Measurements from ENCODE around the gene ANXA2R. TPM values are rescaled to one million over a fixed set of nuclear protein-coding genes. Genes with fewer than 3 reads are reported as not detected.

Gene ANXA2R
- total and polyA plus RNA-seq, 12 donors = 0.42 to 3.4 (median 1.0) TPM

DNA sequence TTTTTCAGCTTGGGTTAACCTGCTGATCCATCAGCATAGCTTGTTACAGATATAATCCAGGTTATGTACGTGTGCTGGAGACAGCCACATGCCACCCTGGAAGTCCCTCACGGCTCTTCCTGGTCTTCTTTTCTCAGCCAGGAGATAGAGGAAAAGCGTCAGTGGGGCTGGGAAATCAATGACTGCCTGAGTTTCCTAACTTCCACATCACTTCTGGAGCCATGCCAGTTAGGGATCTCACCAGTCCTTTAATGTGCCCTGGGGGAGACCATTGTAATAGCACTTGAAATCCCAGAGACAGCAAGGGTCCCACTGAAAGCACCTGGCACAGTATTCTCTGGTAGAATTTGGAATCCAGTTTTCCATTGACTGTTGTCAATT lies 29.2 kb downstream of the ANXA2R start:
- H3K4me3 ChIP-seq = no peak overlapping the region
- WGBS, 2 donors = 35 to 41% methylated on average over 3 of the region's 3 CpGs
- peak overlapping the region in 6 of 10 donors; percentile 28 to 97 (median 90) for H3K27ac ChIP-seq

DNA sequence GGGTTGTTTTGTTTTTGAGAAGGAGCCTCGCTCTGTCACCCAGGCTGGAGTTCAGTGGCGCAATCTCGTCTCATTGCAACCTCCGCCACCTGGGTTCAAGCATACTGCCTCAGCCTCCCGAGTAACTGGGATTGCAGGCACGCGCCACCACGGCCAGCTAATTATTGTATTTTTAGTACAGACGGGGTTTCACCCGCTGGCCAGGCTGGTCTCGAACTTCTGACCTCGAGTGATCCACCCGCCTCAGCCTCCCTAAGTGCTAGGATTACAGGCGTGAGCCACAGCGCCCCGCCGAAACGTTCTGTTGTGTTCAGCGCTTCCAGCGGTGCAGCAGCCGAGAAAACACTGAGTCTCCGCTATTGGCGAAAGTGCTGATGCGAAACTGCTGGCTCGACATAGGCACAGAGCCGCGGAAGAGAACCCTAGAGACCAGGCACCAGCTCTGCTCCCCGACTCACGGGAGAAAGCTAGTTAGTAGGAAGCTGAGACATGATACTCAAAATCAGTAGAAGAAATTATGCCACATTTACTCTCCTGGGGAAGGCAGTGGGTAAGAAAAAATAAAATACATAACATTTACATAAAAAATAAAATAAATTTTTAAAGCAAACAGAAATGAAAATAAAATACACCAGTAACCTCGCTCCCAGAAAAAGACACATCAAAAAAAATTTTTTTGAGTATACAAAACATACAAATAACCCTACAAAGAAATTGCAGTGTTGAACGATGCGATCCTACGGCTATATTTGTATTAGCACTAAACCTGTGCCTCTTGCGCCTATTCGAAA lies 31.6 kb downstream of the ANXA2R start:
- WGBS, 2 donors = 5 to 7% methylated on average over 35 of the region's 35 CpGs
- H3K27me3 ChIP-seq = peaks cover 0 to 74% (median 57%) of the 10 kb centered on the region in 7 donors

More for the DNA sequence above, 29.2 kb downstream of the ANXA2R start:
- intact Hi-C loops (cut with DNase I) = loop anchor here in 1 of 10 donors (2.0 kb wide), 1 partner anchor 28 kb away; no protein-coding TSS in a partner anchor
- TF ChIP-seq, protein P1, sequence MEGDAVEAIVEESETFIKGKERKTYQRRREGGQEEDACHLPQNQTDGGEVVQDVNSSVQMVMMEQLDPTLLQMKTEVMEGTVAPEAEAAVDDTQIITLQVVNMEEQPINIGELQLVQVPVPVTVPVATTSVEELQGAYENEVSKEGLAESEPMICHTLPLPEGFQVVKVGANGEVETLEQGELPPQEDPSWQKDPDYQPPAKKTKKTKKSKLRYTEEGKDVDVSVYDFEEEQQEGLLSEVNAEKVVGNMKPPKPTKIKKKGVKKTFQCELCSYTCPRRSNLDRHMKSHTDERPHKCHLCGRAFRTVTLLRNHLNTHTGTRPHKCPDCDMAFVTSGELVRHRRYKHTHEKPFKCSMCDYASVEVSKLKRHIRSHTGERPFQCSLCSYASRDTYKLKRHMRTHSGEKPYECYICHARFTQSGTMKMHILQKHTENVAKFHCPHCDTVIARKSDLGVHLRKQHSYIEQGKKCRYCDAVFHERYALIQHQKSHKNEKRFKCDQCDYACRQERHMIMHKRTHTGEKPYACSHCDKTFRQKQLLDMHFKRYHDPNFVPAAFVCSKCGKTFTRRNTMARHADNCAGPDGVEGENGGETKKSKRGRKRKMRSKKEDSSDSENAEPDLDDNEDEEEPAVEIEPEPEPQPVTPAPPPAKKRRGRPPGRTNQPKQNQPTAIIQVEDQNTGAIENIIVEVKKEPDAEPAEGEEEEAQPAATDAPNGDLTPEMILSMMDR (IDR thresholded peaks at IDR 0.05) = peak in 2 of 9 donors; percentile 12 to 14
- Histone ChIP-seq H3K4me1 (peaks cover 0 to 46% (median 10%) of the 10 kb centered on the region in 9 donors), H3K36me3 (no peaks in the 10 kb centered on the region), H3K9me3 (no peaks in the 10 kb centered on the region), H3K27me3 (peaks cover 0 to 58% (median 42%) of the 10 kb centered on the region in 7 donors)
- no peak for ATAC-seq
- peak in 1 of 2 donors; percentile 30 for DNase-seq

DNA sequence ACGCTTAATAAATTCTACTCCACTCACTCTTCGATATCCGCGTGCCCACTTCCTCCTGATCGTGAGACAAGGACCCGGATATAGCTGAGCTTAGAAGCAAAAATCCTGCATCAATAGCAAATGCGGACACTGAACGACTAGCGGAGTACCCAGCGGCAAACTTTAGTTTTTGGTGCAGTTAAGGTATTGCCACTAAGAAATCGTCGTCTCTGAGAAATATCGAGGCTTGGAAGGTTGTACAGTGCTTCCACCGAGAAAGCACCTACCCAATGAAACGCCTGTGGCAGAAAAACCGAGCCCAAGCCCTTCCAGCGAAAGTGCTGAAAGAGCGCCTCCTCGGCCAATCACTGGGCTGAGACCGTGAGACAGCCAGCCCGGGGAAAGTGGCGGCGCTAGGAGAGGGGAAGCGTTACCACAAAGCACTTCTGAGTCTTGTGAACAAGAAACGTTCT lies 32.2 kb downstream of the ANXA2R start:
- 1 to 2% methylated on average over 25 of the region's 25 CpGs for WGBS, 2 donors
- H3K27ac ChIP-seq = peak overlapping the region; percentile 72 to 97 (median 90)
- H3K4me3 ChIP-seq = peak overlapping the region; percentile 34 to 67 (median 55)
- peaks cover 0 to 43% (median 10%) of the 10 kb centered on the region in 9 donors for H3K4me1 ChIP-seq
- ATAC-seq (peak; percentile 56 to 74 (median 70)), DNase-seq (peak; percentile 67 to 71)
- TF ChIP-seq, protein P1 (IDR thresholded peaks at IDR 0.05) = peak in 1 of 9 donors; percentile 9
- no peaks in the 10 kb centered on the region for H3K9me3 ChIP-seq
- intact Hi-C loops (cut with DNase I) = loop anchor here in 4 of 10 donors (1.0 to 5.0 kb wide), 5 partner anchors 10 to 57 kb away; partner anchors contain the start of gene ANXA2R (in 3 of the 4)
- no peaks in the 10 kb centered on the region for H3K36me3 ChIP-seq
- peaks cover 0 to 80% (median 57%) of the 10 kb centered on the region in 7 donors for H3K27me3 ChIP-seq

More for the DNA sequence above, 31.6 kb downstream of the ANXA2R start:
- DNase-seq = peak; percentile 85 to 92
- H3K4me1 ChIP-seq = peaks cover 0 to 43% (median 10%) of the 10 kb centered on the region in 9 donors
- peak overlapping the region; percentile 34 to 67 (median 55) for H3K4me3 ChIP-seq
- no peaks in the 10 kb centered on the region for H3K9me3 ChIP-seq
- peak; percentile 81 to 93 (median 88) for ATAC-seq
- TF ChIP-seq, protein P1 (IDR thresholded peaks at IDR 0.05) = peak in 1 of 9 donors; percentile 17
- intact Hi-C loops (cut with DNase I) = loop anchor here in 4 of 10 donors (1.0 to 5.0 kb wide), 4 partner anchors 10 to 56 kb away; partner anchors contain the start of gene ANXA2R (in 3 of the 4)
- H3K36me3 ChIP-seq = no peaks in the 10 kb centered on the region
- H3K27ac ChIP-seq = peak overlapping the region; percentile 72 to 97 (median 90)

DNA sequence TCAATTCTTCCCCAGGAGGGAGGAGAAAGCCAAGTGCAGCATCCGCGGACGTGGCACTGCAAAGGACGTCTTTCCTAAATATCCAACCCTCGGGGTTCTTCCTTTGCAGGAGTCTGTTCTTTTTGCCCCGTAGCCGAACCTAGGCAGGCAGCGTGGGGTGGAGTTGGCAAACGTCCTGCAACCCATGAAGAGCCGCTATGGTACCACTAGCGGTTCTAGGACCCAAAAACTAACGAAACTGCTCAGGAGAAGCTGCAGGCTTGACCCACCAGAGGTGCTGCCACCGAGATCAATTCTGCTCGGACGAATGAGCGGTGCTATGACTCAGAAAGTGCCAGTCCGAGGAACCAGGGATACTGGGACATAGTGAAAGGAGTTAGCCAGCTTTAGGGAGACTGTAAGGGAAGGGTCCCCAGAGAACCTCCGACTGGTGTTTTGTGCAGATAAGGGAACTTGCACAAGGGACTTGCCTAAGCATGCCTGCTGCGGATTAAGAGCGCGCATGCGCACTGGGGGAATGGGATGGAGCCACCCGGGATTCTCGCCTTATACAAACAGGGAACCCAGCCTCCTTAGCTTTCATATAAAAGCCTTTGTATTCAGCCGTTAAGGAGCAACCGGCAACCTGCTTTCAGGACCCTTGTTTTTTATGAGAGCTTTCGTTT lies 32.7 kb downstream of the ANXA2R start:
- Histone ChIP-seq H3K4me3 (peak overlapping the region; percentile 34 to 67 (median 55)), H3K9me3 (no peaks in the 10 kb centered on the region), H3K27me3 (peaks cover 0 to 85% (median 59%) of the 10 kb centered on the region in 7 donors), H3K27ac (peak overlapping the region; percentile 72 to 97 (median 90)), H3K4me1 (peaks cover 0 to 43% (median 10%) of the 10 kb centered on the region in 9 donors), H3K36me3 (no peaks in the 10 kb centered on the region)
- peak; percentile 79 to 84 for DNase-seq
- TF ChIP-seq, protein P1 (IDR thresholded peaks at IDR 0.05) = no peak
- WGBS, 2 donors = 2 to 4% methylated on average over 27 of the region's 27 CpGs
- intact Hi-C loops (cut with DNase I) = loop anchor here in 3 of 10 donors (1.0 to 5.0 kb wide), 2 partner anchors 13 to 35 kb away; partner anchors contain the start of gene ANXA2R (in 3 of the 3)
- peak; percentile 61 to 87 (median 77) for ATAC-seq

All from heart right ventricle (tissue), 16 donors.